Activated CD4-positive, alpha-beta T cell treated with anti-CD3 and anti-CD28 coated beads, Interleukin-2, amount 50 U/mL, for 16 hours (primary cell): ENCODE measurements around the gene BRD4.
A peak's percentile ranks its signal among the peaks of the same experiment; 100 is the strongest.

Experiments
- DNase-seq: peaks from one replicate; pipeline ENCODE4 v3.0.0-alpha.2; 2020

Gene BRD4

DNA sequence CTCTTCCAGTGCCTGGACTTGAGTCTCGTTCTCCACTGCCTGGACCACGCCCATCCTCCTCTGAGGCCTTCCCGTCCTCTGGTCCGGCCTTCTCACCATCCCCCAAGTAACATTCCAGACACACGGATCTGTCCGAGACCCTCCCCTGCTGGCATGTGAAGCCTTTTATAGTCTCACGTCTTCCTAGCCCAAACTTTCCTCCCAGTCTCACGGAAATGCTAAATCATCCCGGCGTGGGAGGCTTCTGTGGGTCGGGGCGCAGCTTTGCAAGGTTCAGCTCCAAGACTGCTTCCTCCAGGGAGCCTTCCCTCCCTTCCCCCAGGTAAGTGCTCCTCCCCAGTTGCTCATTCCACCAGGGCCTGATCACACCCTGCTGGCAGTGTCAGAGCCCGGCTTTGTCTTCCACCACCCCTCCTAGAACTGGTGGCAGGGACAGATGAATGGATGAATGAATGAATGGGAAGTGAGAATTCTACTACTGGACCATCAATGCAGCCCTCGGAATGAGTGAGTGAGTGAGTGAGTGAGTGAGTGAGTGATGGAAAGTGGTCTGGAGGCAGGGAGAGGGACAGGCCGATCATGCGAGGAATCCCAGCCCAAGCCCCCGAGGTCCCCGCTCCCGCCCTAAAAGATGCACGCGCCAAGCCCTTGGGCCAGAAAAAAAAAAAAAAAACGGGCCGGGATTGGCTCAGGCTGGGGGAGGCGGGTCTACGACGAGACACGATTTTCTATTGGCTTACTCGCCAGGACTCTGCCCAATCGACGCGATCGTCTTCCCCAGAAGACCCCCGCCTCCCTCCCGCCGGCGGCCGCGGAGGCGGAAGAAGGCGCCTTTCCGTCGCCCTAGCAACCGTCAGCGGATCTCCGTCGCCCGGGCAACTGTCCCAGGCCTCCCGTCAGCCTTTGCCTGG is 109.3 kb downstream of the BRD4 start:
- DNase-seq = peak; percentile 87

DNA sequence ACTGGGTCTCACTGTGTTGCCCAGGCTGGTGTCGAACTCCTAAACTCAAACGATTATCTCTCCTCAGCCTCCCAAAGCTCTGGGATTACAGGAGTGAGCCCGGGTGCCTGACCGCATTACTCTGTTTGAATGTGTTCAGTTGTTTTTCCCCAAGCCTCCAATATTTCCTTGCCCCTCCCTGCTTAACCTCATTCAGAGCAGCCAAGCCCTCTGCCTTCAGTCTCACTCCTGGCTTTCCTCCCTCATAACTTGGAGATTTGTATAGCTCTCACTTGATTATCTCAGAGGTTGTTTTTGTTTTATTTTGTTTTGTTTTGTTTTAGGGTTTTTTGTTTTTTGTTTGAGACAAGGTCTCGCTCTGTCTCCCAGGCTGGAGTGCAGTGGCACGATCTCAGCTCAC is 111.5 kb downstream of the BRD4 start:
- DNase-seq = no peak

DNA sequence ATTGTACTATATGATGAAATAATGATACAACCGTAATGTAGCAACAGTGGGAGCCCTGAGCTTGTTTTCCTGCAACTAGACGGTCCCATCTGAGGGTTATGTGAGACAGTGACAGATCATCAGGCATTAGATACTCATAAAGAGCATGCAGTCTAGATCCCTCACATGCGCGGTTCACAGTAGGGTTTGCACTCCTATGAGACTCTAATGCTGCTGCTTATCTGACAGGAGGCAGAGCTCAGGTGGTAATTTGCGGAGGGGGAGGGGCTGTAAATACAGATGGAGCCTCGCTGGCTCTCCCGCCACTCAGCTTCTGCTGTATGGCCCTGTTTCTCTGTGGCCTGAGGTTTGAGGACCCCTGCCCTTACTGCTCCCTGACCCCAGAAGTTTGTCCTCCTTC is 113.8 kb downstream of the BRD4 start:
- no peak for DNase-seq

DNA sequence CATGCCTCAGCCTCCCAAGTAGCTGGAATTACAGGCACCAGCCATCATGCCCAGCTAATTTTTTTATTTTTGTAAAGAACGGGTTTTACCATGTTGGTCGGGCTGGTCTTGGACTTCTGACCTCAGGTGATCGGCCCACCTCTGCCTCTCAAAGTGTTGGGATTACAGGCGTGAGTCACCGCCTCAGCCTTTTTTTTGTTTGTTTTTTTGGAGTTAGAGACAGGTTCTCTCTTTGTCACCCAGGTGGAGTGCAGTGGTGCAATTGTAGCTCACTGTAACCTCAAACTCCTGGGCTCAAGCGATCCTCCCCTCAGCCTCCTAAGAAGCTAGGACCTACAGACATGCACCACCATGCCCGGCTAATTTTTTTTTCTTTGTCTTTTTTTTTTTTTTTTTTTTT is 116.0 kb downstream of the BRD4 start:
- DNase-seq = no peak

DNA sequence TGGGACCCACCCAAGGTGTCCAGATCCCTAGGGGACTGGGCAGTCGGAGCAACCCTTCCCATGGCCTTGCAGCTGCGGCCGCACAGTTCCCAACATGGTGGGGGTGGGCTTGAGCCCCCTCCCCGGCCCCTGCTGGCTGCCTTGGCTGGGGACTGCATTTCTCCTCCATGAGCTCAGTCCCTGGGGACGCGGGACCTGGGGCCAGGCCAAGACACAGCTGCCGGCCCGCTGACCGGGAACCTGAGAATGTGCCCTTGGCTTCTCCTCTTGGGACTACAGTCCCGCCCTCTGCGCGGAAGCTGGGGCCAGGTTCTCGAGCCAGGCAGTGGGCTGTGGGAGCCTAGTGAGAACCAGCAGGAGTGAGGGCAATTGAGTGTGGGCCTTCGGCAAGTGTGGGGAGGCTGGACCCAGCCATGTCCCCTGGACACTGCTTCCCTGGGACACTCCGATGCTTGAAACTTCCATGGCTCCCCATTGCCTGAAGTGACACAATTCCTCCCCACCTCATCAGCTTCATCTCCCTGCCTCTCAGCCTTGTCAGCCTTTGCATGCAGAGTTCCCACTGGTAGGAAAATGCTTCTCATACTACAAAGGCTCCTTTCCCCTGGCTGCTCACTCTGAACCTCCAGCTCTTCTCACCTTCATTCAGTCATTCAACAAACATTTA is 118.5 kb downstream of the BRD4 start:
- DNase-seq = no peak

DNA sequence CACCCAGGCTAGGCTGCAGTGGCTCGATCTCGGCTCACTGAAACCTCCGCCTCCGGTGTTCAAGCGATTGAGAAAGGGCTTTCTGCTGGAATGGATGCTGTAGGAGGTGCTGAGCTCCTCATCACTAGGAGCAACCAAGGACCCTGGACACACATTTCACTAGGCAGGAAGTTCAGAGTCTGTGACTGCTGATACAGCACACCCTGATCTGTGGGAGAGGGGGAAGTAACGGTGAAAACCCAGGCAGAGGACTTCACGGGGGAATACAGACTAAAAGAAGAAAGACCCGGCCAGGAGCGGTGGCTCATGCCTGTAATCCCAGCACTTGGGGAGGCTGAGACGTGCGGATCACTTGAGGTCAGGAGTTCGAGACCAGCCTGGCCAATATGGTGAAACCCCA is 119.6 kb downstream of the BRD4 start:
- DNase-seq = no peak

DNA sequence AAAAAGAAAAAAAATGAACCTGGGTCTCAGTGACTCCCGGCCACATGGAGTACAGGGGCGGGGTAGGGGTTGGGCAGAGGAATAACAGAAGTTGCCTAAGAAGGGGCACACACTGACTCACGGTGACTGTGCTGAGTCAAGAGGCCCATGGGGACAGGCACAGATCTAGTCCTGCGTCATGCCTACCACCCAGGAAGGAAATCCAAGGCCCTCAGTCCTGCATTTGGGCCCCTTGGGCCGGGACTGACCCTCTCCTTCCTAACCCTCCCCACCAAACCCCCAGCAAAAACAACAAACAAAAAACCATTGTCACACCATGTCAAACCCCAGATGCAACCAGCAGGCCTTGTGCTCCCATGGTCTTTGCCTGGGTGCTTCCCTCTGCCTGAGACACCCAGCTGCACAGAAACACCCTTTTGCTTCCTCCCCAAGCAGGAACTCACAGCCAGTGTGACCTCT is 122.0 kb downstream of the BRD4 start:
- no peak for DNase-seq

DNA sequence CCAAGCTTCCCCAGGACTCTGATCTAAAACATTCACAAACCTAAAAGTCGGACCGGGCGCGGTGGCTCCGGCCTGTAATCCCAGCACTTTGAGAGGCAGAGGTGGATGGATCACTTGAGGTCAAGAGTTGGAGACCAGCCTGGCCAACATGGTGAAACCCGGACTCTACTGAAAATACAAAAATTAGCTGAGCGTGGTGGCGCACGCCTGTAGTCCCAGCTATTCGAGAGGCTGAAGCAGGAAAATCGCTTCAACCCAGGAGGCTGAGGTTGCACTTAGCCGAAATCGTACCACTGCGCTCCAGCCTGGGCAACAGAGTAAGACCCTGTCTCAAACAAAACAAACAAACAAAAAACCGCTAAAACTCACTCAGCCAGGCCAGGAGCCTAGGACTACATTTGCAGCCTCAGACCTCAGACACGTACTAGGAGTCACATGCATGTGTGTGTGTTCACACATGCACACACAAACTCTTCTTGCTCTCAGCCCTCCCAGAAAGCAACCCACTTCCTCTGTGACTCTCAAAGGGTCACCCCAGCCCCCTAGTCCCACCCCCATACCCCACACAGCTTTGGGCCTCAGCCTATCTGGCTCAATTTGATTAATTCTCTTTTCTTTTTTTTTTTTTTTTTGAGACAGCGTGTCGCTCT is 130.8 kb downstream of the BRD4 start:
- no peak for DNase-seq

DNA sequence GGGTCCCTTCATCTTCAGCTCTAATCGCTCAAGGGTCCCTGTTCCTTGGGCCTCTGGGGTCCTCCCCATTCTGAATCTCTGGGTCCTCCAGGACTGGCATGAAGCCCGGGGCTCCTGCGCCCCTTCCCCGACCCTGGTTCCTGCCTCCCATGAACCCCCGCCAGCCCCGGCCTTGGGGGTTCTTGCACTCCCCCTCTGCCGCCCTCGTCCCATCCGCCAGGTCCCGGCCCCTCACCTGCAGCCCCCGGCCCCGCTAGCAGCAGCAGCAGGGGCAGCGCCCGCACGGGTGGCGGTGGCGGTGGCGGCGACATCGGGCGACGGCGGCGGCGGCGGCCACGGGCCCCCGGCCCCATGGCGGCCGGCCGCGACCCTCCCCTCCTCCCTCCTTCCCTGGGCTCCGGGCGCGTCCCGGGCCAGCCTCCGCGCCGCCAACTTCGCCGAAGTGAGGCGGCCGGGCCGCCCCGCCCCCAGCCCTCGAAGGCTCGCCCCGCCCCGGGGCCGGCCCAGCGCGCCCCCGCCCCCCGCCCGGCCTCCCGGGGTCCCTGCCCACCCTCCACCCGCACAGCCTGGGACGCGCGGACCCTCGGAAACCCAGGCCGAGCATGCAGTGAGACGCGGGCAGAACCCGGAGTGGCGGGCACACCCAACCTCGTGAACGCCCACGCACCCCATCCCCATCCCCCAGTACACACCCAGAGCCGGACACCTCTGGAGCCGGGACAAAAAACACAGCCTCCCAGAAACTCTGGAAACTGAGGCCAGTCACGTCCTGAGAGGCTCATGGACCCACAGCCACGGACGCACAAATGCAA is 131.6 kb downstream of the BRD4 start, which contains the start of gene NOTCH3:
Gene NOTCH3 (minus strand): TSS at position 443 of the 812 bp plus-strand sequence. CDS start 90 bp downstream, at position 353.
- DNase-seq = no peak

DNA sequence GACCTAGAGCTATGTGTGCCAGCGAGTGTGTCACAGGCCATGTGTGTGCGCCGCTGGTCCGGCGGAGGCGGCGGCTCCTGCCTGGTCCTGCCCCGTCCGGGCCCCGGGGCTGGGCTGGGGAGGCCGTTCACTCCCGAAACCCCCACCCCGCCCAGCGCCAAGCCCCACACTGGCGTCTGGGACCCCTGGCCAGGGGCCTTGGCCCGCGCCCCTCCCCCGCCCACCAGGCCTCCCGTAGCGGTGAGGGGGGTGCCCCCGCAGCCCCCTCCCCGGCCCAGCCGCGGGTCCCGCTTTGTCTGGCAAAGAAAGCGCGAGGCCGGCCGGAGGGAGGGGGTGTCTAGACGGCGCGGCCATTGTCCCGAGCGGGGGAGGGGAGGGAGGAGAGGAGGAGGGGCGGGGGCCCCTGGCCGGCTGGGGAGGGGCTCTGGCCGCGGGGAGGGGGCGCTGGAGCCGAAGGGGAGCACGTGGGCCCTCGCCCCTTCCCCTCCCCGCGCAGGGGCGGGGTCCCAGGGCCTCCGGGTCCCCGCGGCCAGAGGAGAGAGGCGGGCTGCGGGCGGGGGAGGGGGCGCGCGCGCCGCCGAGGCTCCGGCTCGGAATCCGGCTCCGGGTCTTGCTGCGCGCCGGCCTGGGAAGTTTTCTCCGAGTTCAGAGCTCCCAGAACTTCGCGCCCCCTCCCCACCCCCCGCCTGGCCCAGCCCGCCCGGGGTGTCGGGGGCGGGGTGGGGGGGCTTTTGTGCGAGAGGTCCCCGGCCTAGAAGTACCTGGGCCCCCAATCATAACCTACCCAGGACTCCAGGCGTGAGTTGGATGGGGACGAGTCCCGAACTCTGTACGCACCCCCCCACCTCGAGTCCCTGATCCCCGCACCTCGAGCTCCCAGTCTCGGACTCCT is 132.4 kb downstream of the BRD4 start:
- no peak for DNase-seq

DNA sequence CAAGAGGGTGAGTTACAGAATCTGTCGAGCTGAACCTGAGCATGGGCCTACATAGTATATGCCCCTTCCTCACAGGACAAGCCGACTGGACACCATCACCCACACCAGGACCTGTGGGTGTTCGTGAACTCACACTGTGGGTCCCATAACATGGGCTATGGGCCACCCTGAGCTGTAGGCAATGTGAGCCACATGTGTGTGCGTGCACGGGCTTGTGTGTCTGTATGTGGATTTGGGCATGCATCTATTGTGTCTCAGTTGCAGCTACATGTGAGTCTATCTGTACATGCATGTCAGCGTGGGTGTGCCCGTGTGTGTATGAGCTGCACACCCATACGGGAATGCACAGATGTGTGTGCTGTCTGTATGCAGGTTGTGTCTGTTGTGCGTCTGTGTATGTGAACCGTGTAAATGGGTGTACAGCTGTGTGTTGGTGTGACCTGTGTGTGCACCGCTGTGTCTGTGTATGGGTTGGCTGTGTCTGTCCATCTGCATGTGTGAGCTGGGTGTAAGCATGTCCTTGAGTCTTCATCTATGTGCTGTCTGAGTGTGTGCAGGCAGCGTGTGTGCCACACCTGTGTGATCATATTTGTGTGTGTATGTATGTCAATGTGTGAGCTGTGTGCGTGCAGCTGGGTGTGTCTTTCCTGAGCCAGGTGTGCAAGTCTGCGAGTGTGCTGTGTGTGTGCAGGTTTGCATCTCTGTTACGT is 133.2 kb downstream of the BRD4 start:
- DNase-seq = no peak

DNA sequence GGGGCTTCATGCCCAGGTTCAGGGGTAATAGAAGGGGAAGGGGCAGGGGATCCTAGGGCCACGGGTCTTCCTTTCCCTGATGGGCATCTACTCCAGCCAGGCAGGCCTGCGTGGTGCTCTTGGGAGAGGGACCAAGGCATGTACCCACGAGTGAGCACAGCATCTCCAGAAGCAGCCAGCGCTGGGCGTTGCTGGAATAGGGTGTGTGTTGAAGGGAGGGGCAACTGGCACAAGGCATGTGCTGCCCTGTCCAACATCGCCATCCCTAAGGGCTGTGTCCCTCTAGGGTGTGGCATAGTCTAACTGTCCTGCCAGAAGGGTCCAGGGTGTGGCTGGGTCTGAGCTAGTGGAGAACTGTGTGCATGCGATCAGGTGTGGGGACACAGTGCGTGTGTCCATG is 134.4 kb downstream of the BRD4 start:
- no peak for DNase-seq

DNA sequence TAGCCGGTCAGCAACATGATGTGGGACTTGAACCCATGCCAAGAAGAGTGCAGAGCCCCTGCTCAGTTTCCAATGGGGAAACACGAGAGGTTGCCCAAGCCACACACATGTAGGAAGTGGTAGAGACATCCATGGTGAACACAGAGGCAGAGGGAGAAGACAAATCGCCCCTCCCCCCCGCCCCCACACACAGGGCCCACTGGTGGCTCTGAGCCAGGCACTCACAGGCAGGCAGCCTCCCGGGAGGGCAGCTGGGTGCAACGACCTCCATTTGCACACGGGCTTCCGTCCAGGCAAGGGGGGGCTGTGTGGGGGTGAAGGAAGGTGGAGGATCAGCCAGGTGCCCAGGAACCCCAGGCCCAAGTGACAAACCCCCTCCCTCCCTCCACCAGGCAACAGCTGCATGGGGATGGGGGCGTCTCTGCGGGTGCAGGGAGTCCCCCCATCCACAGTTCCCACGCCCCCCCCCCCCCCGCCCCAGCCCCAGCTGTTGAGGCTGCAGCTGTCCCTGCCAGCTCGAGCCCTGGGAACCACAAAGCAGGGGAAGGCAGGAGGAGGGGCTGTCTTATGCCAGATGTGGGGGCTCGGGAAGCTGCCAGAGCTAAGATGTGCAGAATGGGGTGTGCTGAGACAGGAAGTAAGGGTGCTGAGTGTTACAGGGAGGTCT is 134.9 kb downstream of the BRD4 start:
- no peak for DNase-seq

DNA sequence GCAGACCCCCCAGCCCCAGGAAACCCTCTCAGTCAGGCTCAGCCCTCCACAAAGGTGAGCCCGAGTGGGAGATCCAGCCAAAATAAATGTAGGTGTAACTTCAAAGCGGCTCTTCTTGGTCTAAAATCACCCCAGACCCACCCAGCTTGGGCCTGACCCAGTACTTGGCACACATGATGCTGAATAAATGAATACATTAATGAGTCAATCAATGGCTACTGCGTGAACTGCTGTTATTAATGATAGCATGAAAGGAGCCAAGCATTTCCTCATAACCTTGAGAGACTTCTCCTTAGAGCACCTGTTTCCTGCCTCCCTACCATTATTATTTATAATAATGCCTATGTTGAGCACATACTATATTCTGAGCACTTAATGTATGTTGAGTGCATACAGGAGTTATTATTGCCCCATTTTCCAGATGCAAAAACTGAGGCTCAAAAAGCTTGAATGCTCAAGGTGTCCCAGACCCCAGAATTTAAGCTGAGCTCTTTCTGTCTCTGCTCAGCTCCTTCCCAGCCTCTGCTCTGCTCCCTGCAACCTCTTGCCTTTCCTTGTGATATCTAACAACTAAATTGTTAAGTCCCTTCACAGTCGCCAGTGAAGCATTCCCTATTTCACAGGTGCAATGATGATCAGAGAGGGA is 135.9 kb downstream of the BRD4 start:
- no peak for DNase-seq

DNA sequence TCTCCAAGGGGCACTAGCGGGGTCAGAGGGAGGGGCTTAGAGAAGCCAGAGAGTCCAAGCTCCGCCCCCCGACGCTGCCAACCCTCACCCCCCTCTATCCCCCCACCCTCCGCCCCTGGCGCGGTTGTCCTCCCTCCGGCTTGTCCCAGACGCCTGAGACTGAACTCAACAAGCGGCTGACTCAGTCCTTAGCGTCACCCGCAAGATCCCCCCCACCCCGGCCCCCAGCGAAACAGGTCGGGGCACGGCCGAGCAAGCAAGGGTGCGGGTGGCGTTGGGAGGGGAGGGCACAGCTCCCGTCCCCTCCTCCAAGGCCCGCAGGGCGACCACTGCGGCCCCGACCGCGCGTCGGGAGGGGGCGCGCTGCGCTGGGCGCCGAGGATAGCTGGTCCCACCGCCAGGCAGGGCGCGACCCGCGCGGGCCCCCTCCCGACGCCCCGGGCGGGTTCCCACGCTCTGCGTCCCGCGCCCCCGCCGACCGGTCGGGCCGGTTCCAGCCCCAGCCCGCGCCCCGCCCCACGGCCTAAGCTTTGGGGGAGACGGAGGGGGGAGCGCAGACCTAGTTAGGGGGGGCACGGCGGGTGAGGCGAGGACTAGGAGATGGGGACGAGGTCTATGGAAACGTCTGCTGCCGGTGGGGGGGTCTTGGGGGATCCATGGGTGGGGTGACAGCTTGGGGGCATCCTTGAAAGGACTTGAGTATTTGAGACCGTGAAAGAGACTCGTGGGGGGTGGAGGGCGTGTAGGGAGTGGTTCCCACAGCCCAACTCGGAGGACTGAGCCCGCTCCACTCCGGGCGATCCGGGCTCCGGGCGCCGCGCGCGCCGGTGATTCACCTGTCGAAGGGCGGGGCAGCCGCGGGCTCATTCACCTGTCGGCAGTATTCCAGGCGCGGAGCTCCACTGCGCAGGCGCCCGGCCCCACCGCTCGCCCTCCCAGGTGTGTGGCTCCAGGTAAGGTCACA is 136.7 kb downstream of the BRD4 start:
- DNase-seq = no peak

DNA sequence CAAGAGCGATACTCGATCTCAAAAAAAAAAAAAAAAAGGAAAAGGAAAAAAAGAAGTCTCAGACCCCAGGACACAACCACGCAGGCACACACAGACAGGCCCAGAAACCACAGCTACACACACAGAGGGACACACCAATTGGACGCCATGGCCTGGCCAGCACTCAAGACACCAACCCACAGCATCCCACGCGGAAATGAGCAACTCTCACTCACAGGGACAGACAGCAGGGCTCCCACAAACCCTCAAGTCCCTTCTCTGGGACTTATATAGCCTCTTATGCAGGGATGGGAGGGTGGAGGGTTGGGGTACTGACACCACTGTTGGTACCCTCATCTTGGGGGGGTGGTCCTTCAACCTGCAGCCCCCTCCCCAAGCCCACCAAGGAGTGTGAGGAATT is 137.4 kb downstream of the BRD4 start:
- DNase-seq = no peak

DNA sequence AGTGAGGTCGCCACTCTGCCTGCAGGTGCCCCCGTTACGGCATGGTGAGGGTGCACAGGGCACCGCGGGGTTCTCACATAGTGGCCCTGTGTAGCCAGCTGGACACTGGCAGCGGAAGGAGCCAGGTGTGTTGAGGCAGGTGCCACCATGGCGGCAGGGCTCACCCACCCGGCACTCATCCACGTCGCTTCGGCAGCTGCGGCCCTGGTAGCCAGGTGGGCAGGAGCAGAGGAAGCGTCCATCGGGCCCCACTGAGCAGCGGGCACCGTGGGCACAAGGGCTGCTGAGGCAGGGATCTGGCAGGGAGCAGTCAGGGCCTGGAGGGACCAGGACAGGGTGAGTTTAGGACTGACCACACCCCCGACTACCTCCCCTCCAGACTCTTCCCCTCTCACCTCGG is 140.4 kb downstream of the BRD4 start:
- DNase-seq = no peak

DNA sequence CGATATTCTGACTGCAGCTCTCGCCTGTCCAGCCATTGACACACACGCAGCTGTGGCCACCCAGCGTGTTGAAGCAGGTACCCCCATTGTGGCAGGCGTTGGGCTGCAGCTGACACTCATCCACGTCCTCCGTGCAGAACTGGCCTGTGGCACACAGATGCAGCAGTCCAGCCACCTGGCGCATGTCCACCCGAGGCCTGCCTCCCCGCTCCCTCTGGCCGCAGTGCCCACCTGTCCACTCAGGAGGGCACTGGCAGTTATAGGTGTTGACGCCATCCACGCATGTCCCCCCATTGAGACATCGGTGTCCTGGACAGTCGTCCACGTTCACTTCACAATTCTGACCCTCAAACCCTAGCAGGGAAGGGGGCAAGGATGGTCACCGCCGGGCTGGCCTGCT is 140.8 kb downstream of the BRD4 start:
- DNase-seq = no peak

DNA sequence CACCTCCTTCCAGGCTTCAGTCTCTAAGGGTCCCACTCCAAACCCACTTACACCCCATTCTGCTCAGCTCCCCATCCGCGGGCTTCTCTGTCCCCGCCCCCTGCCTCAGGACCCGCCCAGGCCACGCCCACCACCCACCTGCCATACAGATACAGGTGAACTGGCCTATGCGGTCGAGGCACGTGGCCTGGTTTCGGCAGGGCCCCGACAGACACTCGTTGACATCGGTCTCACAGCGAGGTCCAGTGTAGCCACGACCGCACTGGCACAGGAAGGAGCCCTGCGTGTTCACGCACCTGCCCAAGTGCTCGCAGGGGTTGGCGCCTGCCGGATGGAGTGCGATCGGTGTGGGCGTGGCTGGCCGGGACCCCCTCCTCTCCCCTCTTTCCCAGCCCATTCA is 143.5 kb downstream of the BRD4 start:
- no peak for DNase-seq
